ENCODE measurements around the gene LRRC8D. TPM values are rescaled to one million over a fixed set of nuclear protein-coding genes. Genes with fewer than 3 reads are reported as not detected.

LRRC8D gene
- total RNA-seq, 1 experiment from 2014 or later: 37.2 TPM

- Histone ChIP-seq H3T11ph (ENCODE audit: low read length) (no peak overlapping the region), H2BK12ac (ENCODE audit: insufficient read length, low read depth, low read length) (no peak overlapping the region), H3K23me2 (ENCODE audit: insufficient read length, low read depth, low read length, poor library complexity, severe bottlenecking) (no peaks in the 10 kb centered on the region), H3K56ac (ENCODE audit: insufficient read length, low read depth, low read length) (no peak overlapping the region), H4K20me1 (ENCODE audit: control insufficient read depth, insufficient read depth, insufficient read length) (no peaks in the 10 kb centered on the region), H2BK5ac (ENCODE audit: insufficient read length, low read length) (no peak overlapping the region), H4K5ac (ENCODE audit: insufficient read length, low read depth, low read length) (no peak overlapping the region), H4K91ac (ENCODE audit: insufficient read length, low read depth, low read length) (no peak overlapping the region), H3K9ac (ENCODE audit: extremely low read depth, insufficient read length, low read length) (no peak overlapping the region), H2AFZ (ENCODE audit: low read length) (no peak overlapping the region), H2BK20ac (ENCODE audit: low read depth, low read length, poor library complexity, severe bottlenecking) (no peak overlapping the region), H2BK15ac (ENCODE audit: low read depth, low read length) (no peak overlapping the region), H3K14ac (ENCODE audit: insufficient read depth, low read length) (no peak overlapping the region; the same call in 1 of the 2 replicates), H2BK120ac (ENCODE audit: low read depth, low read length, poor library complexity, severe bottlenecking) (no peak overlapping the region), H3K79me1 (ENCODE audit: insufficient read depth, low read depth, low read length, poor library complexity, severe bottlenecking) (no peaks in the 10 kb centered on the region), H3K9me3 (ENCODE audit: control insufficient read depth, low read depth, low read length) (no peaks in the 10 kb centered on the region), H3K79me2 (ENCODE audit: insufficient read depth, low read length) (no peaks in the 10 kb centered on the region), H3K27ac (ENCODE audit: insufficient read length, low read depth, low read length) (no peak overlapping the region), H3K4ac (ENCODE audit: low read depth, low read length) (no peak overlapping the region), H4K8ac (replicated peaks; ENCODE audit: insufficient read length, low read depth, low read length) (no peak overlapping the region), H3K4me1 (ENCODE audit: insufficient read depth, low read length) (peaks cover 10% of the 10 kb centered on the region), H3K4me2 (ENCODE audit: insufficient read depth, insufficient read length, low read length) (no peak overlapping the region), H3K23ac (ENCODE audit: insufficient read length, low read depth, low read length) (no peak overlapping the region), H2AK5ac (ENCODE audit: insufficient read length, low read length) (no peak overlapping the region), H3K18ac (ENCODE audit: insufficient read length, low read depth, low read length) (no peak overlapping the region), H3K27me3 (ENCODE audit: insufficient read depth, low read length) (no peaks in the 10 kb centered on the region)
- Mint-ChIP-seq H3K4me1 (peaks cover 49 to 51% of the 10 kb centered on the region in 2 experiments), H3K4me3 (no peak overlapping the region), H3K27ac (no peak overlapping the region; a peak in 1 of 7 replicates), H3K36me3 (ENCODE audit: insufficient read depth in 1 of 3, low read depth in 3 of 3) (no peaks in the 10 kb centered on the region; a peak in 1 of 7 replicates), H3K9me3 (no peaks in the 10 kb centered on the region; a peak in 1 of 5 replicates), H3K27me3 (ENCODE audit: low read depth) (peaks cover 2% of the 10 kb centered on the region; the same call in 1 of the 2 replicates)
- DNase-seq: no peak
- TF ChIP-seq, protein P1, sequence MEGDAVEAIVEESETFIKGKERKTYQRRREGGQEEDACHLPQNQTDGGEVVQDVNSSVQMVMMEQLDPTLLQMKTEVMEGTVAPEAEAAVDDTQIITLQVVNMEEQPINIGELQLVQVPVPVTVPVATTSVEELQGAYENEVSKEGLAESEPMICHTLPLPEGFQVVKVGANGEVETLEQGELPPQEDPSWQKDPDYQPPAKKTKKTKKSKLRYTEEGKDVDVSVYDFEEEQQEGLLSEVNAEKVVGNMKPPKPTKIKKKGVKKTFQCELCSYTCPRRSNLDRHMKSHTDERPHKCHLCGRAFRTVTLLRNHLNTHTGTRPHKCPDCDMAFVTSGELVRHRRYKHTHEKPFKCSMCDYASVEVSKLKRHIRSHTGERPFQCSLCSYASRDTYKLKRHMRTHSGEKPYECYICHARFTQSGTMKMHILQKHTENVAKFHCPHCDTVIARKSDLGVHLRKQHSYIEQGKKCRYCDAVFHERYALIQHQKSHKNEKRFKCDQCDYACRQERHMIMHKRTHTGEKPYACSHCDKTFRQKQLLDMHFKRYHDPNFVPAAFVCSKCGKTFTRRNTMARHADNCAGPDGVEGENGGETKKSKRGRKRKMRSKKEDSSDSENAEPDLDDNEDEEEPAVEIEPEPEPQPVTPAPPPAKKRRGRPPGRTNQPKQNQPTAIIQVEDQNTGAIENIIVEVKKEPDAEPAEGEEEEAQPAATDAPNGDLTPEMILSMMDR (conservative IDR thresholded peaks at IDR 0.05): no peak
- no CpG with 5 or more reads among the region's 2 CpGs for WGBS (ENCODE audit: extremely low coverage, insufficient read length, low lambda C conversion rate)
Measured at GRCh38 chr1:89952605-89953130, 131.8 kb downstream of the LRRC8D start.

All from H9 (cell line).